Esophagus muscularis mucosa (tissue), 4 donors: ENCODE results near the gene ATN1. TPM values are rescaled to one million over a fixed set of nuclear protein-coding genes. Genes with fewer than 3 reads are reported as not detected.
A peak's percentile ranks its signal among the peaks of the same experiment; 100 is the strongest.

Experiments used
- DNase-seq: peaks from one replicate; pipeline ENCODE4 v3.0.0-alpha.2; 2017; ENCODE audit errors: extremely low spot score
- H3K27ac ChIP-seq, 4 donors: fragments of 200-600 bp; sonication (generic); replicated peaks in 1 of 4; 1 replicate in 3 of 4; 2 replicates in 1 of 4; pipeline ENCODE4 v1.5.1; 2016 to 2019; ENCODE audit warnings: mild to moderate bottlenecking in 1 of 4
- H3K27me3 ChIP-seq, 4 donors: fragments of 200-600 bp; sonication (generic); one replicate each; pipeline versions ENCODE4 v1.5.1 to v1.6.0; 2016 to 2019
- H3K36me3 ChIP-seq, 4 donors: fragments of 200-600 bp; sonication (generic); one replicate each; pipeline ENCODE4 v1.5.1; 2016 to 2019
- H3K4me1 ChIP-seq, 4 donors: fragments of 200-600 bp; sonication (generic); one replicate each; pipeline ENCODE4 v1.5.1; 2016 to 2019
- H3K4me3 ChIP-seq, 4 donors: fragments of 200-600 bp; sonication (generic); 1 replicate in 2 of 4; 2 replicates in 2 of 4; pipeline ENCODE4 v1.5.1; 2016 to 2019; ENCODE audit warnings: mild to moderate bottlenecking in 4 of 4, moderate library complexity in 1 of 4
- H3K9me3 ChIP-seq, 4 donors: fragments of 200-600 bp; sonication (generic); 1 replicate in 3 of 4; 2 replicates in 1 of 4; pipeline ENCODE4 v1.5.1; 2016 to 2019
- CTCF ChIP-seq, 3 experiments: fragments of 200-600 bp in 2 of 3; fragments of 450-650 bp in 1 of 3; sonication (generic) in 2 of 3; IDR thresholded peaks; one replicate each; pipeline ENCODE4 v1.5.1; 2017 to 2019; ENCODE audit warnings: antibody characterized with exemption in 3 of 3, mild to moderate bottlenecking in 2 of 3, moderate library complexity in 1 of 3
- EP300 ChIP-seq: sonication (generic); formaldehyde crosslinking; IDR thresholded peaks from one replicate; pipeline ENCODE4 v1.6.1; 2017; ENCODE audit warnings: antibody characterized with exemption
- POLR2A ChIP-seq: fragments of 450-650 bp; IDR thresholded peaks from one replicate; pipeline ENCODE4 v1.6.1; 2017; ENCODE audit warnings: antibody characterized with exemption, moderate library complexity, mild to moderate bottlenecking, low read depth
- POLR2AphosphoS5 ChIP-seq, 2 donors: sonication (generic); formaldehyde crosslinking; IDR thresholded peaks; one replicate each; pipeline ENCODE4 v1.6.1; 2017; ENCODE audit warnings: antibody characterized with exemption in 2 of 2
- WGBS: methylation state at CpG from one replicate; pipeline ENCODE4 v1.1.5; 2018; 5-methylcytosine and 5-hydroxymethylcytosine counted together
- intact Hi-C: fragments of 100-400 bp; cut with DNase I; formaldehyde crosslinking; loops from one replicate; pipeline ENCODE4 v1.15.1; 2023
- total RNA-seq, 4 donors: library from RNA; depleted of rRNA; stranded (reverse); fragments of >200 nt; gene quantifications; one replicate each; pipeline versions ENCODE4 v1.1.0 to v1.2.1, GENCODE V29; 2016

Gene ATN1
- total RNA-seq, 4 donors from 2014 or later = 72.2 to 163 (median 92.4) TPM

GRCh38 chr12:6899837-6900519 is 27.8 kb upstream of the ATN1 start:
- Histone ChIP-seq H3K27ac (no peak overlapping the region), H3K4me3 (no peak overlapping the region), H3K36me3 (no peaks in the 10 kb centered on the region), H3K4me1 (peaks cover 7 to 18% (median 10%) of the 10 kb centered on the region in 4 donors), H3K9me3 (no peaks in the 10 kb centered on the region), H3K27me3 (no peaks in the 10 kb centered on the region)
- DNase-seq = no peak
- intact Hi-C loops = no loop called here
- no peak for TF ChIP-seq POLR2AphosphoS5 (IDR thresholded peaks at IDR 0.05)
- TF ChIP-seq EP300 = no peak
- TF ChIP-seq CTCF (IDR thresholded peaks at IDR 0.05) = no peak
- no peak for TF ChIP-seq POLR2A
- WGBS = 61% methylated on average over 10 of the region's 10 CpGs

- DNase-seq = no peak
- no peak overlapping the region for H3K27ac ChIP-seq
- intact Hi-C loops = no loop called here
- H3K27me3 ChIP-seq = no peaks in the 10 kb centered on the region
- WGBS = 81% methylated on average over 3 of the region's 4 CpGs
- TF ChIP-seq EP300 (no peak), POLR2AphosphoS5 (IDR thresholded peaks at IDR 0.05) (no peak), CTCF (IDR thresholded peaks at IDR 0.05) (no peak), POLR2A (no peak)
- peaks cover 0 to 11% (median 9%) of the 10 kb centered on the region in 4 donors for H3K36me3 ChIP-seq
- peaks cover 11 to 25% (median 18%) of the 10 kb centered on the region in 4 donors for H3K4me1 ChIP-seq
- H3K9me3 ChIP-seq = no peaks in the 10 kb centered on the region
- H3K4me3 ChIP-seq = no peak overlapping the region
These were observed 25.3 kb upstream of the ATN1 start for GRCh38 chr12:6902448-6902847.

- DNase-seq = no peak
- no peak overlapping the region for H3K4me3 ChIP-seq
- no peaks in the 10 kb centered on the region for H3K9me3 ChIP-seq
- TF ChIP-seq EP300 = no peak
- no peak for TF ChIP-seq POLR2AphosphoS5 (IDR thresholded peaks at IDR 0.05)
- TF ChIP-seq POLR2A = no peak
- no peak for TF ChIP-seq CTCF (IDR thresholded peaks at IDR 0.05)
- peaks cover 11 to 25% (median 18%) of the 10 kb centered on the region in 4 donors for H3K4me1 ChIP-seq
- no peak overlapping the region for H3K27ac ChIP-seq
- intact Hi-C loops = no loop called here
- 79% methylated on average over 1 of the region's 1 CpG for WGBS
- H3K36me3 ChIP-seq = peaks cover 0 to 17% (median 9%) of the 10 kb centered on the region in 4 donors
- no peaks in the 10 kb centered on the region for H3K27me3 ChIP-seq
These were observed 24.0 kb upstream of the ATN1 start for GRCh38 chr12:6903722-6904121.

GRCh38 chr12:6904280-6905276 is 23.2 kb upstream of the ATN1 start, which contains the start of gene LRRC23:
Gene LRRC23 (plus strand): TSS chr12:6904822. CDS start chr12:6905634, 812 bp downstream.
- H3K27ac ChIP-seq = peak within 1 kb of the TSS; percentile 75 to 88 (median 82)
- DNase-seq = peak; percentile 99
- H3K4me3 ChIP-seq = peak within 1 kb of the TSS; percentile 58 to 78 (median 66)
- H3K4me1 ChIP-seq = peaks cover 9 to 21% (median 18%) of the 10 kb centered on the region in 4 donors
- 6% methylated on average over 33 of the region's 34 CpGs for WGBS
- peaks cover 0 to 17% (median 9%) of the 10 kb centered on the region in 4 donors for H3K36me3 ChIP-seq
- TF ChIP-seq POLR2AphosphoS5 (IDR thresholded peaks at IDR 0.05) (peak; percentile 83 to 90), EP300 (no peak), POLR2A (no peak), CTCF (IDR thresholded peaks at IDR 0.05) (peak in 1 of 3 experiments; percentile 35)
- no peaks in the 10 kb centered on the region for H3K9me3 ChIP-seq
- intact Hi-C loops = loop anchor here (5.0 kb wide), 1 partner anchor 42 kb away; no protein-coding TSS in a partner anchor
- no peaks in the 10 kb centered on the region for H3K27me3 ChIP-seq
